NCI-H1105 treated with DMSO at 0.1 percent for 48 hours (cell line): ENCODE data around the gene GAB4.
"Not testable (repeated sequence)": the region's sequence is repeated elsewhere in the genome, so short reads cannot be mapped to it uniquely, and the experiment has no call there.

Source experiments
- DNase-seq: peaks from one replicate; lab custom pipeline; 2025; lab: John Stamatoyannopoulos, UW

GAB4 gene, protein sequence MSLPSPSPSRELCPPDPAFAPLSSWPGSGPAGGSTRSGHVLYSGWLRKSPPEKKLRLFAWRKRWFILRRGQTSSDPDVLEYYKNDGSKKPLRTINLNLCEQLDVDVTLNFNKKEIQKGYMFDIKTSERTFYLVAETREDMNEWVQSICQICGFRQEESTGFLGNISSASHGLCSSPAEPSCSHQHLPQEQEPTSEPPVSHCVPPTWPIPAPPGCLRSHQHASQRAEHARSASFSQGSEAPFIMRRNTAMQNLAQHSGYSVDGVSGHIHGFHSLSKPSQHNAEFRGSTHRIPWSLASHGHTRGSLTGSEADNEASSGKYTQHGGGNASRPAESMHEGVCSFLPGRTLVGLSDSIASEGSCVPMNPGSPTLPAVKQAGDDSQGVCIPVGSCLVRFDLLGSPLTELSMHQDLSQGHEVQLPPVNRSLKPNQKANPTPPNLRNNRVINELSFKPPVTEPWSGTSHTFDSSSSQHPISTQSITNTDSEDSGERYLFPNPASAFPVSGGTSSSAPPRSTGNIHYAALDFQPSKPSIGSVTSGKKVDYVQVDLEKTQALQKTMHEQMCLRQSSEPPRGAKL

DNA sequence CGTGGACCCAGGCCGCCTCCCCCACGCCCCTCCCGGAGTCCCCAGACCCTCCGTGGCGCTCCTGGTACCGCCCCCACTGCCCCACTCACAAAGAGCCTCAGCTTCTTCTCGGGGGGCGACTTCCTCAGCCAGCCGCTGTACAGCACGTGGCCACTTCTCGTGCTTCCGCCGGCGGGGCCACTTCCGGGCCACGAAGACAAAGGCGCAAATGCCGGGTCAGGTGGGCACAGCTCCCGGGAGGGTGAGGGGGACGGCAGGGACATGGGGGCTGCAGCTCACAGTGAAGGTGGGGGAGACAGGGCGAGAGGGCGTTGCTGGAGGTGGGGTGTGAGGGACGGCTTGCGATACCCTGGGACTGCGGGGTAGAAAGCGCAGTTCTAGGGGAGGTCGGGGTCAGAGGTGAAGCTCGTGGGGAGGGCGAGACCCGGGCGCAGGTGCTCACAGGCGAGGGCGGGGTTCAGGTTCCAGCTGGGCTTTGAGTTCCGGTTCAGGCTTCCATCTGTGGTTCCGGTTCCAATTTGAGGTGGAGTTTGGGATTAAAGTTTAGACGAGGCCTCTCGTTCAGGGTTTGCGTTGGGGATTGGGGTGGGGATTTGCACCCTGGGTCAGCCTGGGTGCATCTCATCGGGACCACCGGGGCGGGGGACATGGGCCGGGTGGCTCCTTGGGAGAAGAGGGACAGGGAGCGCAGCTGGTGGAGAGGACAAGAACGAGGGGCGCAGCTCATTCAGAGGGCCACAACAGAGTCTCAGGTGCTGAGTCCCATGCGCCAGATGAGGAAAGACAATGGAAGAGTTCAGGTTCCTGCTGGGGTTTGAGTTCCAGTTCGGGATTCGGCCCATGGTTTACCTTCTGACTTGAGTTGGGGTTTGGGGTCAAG is at the start of gene GAB4:
TSS of gene GAB4 (minus strand) at position 371 of the 880 bp plus-strand sequence. CDS start at position 263, 108 bp downstream.
- DNase-seq: no peak

DNA sequence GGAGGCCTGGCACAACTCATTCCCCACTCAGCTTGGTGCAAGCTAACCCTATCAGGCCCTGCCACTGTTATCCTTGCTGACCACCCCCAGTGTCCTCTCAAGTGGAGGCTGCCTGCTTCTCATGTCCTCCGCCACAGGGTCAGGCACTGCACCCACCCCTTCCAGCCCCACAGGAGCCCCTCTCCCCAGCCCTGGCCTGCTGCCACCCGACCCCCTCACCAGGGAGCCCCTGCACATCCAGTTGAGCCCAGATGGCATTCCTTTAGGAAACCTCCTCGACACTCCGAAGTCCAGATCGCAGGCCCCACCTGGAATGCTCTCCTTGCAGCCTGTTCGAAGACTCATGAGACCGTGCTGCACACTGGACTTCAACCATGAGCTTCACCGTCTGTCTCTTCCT is 48.8 kb upstream of the GAB4 start:
- no peak for DNase-seq

DNA sequence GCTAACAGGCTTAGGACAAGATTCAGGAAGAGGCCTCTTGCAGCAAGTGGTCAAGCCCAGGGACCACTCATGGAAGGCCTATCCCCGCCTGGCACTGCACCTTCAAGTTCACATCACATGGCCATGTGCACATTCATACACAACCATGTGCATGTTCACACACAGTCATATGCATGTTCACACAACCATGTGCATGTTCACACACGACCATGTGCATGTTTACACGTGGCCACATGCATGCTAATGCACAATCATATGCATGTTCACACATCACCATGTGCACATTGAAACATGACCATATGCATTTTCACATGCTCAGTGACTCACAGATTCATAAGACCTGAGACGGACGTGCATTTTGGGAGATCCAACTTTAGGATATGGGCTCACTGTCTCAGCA is 48.0 kb upstream of the GAB4 start:
- no peak for DNase-seq

DNA sequence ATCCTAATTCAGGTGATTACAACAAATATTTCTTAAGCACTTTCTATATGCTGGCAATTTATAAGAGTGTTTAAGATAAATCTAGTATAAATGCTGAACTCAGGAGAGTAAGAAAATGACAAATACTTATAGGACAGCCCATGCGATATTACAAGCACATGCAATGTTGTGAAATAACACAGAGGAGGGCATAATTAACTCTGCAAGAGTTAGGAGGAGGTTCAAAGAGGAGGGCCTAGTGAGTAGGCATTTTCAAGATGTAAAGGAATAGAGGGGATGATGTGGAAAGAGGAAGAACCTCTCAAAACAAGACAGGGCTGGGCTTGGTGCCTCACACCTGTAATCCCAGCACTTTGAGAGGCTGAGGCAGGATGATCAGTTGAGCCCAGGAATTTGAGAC is 39.6 kb upstream of the GAB4 start:
- DNase-seq: no peak

DNA sequence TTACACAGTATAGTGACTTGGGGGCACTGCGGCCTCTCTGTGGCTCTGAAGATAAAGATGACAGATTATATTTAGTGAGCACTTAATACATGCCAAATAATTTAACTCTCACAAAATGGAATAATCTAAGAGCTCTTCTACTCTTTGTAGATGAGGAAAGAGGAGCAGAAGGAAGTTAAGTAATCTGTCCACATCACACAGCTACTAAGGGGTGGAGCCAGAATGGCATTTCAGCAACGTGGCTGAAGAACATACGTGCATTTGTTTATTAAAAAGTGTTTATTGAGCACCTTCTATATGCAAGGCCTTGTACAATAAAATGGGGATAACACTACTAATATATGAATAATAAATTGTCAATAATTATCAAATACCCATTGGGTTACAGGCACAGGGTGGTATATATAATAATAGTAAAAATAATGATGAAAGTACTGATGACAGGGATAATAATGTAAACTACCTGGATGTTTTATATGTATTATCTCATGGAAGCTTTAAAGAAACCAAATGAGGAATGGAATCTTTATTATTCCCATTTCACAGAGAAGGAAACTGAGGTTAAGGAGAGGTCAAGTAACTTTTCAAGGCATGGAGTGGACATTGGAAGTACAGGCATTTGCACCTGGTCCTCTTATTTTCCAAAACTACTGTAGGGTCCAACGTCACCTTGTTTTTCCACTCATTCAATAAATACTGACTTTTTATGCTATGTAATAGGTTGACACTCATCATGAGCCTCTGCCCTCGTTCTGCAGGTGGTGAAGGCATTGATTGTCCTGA is 38.7 kb upstream of the GAB4 start:
- no peak for DNase-seq

DNA sequence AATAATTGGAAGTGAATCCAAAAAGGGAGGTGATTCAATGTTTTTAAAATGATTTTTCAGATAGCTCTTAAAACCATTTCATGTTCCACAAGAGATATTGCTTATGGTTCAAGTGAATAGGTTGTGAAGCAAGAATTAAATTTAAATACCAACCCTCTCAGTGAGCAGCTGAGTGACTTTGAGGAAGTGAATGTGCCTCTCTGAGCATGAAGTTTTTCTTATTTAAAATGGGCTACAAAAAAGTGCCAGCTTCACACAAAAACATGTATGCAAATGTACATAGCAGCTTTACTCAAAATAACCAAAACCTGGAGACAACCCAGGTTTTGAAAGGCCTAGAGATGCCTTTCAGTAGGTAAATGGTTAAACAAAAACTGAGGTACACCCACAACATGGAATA is 35.5 kb upstream of the GAB4 start:
- DNase-seq: no peak

DNA sequence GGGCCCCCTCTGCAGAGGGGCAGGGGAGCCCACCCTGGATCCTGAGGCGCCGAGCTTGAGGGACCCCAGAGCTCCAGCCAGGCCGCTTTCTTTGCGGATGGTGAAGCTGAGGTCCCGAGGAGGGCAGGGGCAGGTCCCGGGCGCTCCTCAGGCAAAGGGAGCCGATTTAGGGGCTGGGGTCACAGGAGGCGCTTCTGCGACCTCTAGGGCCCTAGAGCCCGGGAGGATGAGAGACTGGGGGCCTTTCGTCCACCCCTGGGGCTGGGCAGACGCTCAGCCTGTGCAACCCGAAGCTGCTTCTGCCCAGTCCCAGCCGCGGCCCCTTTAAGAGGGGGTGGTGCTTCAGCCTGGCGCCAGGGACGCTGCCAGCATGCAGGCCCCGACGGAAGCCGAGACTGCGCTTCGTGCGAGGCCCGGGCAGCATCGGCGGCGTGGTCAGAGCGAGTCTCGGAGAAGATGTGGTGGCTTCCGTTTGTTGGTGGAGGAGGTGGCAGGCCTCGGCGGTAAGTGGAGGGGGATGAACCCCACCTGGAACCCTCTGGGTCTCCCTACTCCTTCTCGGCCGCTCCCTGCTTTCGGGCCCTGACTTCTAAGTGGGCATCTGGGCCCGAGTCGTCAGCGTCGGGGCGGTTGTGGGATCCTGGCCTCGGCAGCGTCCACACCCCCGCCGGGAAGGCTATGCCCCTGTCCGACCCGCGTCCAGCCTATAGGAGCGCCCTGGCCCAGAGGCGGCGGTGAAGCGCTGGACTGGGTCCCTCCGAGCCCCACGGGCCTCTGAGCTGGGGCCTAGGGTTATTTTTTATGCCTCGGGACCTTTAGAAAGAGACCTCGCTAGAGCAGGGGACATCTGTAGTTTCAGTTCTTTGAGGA is 29.1 kb upstream of the GAB4 start:
- DNase-seq: peak; percentile 24

DNA sequence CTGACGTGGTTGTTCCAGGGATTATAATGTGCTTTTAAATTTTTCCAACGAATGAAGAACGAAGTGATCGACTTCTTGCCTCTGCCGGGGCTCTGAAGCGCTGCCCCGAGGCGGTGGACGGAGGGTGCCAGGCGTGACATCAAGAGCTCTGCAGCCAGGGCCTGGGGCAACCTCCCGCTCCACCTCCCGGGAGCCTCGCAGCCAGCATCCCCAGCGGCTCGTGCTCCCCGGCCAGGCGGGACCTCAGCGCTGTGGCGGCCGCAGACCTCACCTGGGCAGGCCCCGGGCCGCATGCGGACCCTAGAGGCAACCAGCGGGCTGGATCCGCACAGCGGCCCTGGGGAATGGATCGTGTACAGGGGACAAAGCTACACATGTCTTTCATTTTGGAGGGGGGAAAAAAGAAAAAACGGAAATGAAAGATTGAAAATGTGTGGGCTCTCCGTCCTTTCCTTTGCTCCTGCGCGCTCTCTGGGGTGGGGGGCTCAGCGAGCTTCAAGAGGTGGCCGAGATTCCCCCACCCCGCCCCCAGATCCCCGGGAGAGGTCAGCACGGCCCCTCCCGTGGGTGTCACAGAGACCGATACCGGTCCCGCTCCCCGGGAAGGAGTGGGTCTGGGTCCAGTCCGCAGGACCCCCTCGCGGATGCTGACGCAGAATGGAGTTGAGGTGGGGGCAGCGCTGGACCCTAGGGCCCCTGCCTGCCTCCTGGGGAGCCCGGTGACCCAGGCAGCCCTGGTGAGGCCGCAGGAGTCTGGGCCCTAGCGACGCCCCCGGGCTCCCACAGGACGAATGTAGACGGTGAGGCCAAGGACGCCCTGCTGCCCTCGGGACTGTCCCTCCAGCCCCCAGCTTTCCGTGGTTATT is 28.2 kb upstream of the GAB4 start:
- not testable (repeated sequence) for DNase-seq

DNA sequence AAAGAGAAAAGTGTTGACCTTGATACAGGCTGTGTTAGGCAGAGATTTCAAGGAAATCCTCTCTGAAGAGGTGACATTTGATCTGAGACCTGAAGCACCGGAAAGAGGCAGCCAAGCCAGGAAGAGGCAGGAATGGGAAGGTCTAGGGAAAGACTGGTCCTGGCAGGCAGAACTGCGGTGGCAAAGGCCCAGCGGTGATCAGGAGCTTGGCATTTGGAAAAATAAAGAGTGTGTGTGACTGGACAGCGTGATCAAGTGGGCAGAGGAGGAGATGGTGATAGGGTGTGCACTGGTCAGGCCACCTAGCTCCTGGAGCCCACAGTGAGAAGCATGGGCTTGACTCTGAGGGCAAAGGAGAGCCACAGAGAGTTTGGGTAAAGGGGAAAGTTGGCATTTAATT is 27.2 kb upstream of the GAB4 start:
- no peak for DNase-seq

DNA sequence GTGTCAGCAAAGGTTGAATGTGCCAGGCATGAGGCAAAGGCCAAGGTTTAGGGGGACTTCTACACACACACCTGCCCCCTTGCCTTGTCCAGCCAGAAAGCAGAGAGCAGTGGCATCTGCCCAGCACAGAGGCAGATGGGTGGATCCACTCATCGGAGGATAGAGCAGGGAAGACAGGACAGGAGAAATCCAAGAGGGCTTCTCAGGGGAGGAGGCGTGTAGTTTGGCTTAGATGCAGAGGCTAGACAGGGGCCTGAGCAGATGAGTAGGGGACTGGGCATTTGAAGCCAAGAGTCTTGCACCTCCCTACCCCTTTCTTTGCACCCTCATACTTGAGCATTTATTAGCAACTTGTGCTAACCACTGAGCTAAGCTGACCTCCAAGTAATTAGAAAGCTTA is 26.5 kb upstream of the GAB4 start:
- DNase-seq: not testable (repeated sequence)

DNA sequence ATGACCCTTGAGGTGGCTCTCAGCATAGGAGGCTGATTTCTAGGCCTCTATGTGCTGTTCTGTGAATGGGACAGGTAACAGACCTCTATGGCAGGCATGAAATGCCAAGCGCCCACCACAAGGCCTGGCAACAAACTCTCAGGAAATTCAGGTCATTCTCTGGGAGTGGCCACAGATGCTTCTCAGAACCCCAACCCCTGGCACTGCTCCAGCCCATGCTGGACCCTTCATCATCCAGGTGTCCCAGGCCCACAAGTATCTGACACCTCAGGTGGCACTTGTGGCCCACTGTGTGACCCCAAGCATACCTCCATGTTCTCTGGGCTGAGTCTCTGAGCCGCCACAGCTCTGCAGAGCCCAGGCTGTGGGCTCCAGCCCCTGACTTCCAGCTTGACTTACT is 24.3 kb upstream of the GAB4 start:
- DNase-seq: not testable (repeated sequence)

DNA sequence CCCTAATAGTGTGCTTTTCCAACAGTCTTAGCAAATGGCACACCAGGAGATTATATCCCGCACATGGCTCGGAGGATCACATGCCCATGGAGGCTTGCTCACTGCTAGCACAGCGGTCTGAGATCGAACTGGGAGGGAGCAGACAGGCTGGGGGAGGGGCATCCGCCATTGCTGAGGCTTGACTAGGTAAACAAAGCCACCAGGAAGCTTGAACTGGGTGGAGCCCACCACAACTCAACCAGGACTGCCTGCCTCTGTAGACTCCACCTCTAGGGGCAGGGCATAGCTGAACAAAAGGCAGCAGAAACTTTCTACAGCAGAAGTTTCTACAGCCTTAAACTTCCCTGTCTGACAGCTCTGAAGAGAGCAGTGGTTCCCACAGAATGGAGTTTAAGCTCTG is 16.4 kb upstream of the GAB4 start:
- not testable (repeated sequence) for DNase-seq

DNA sequence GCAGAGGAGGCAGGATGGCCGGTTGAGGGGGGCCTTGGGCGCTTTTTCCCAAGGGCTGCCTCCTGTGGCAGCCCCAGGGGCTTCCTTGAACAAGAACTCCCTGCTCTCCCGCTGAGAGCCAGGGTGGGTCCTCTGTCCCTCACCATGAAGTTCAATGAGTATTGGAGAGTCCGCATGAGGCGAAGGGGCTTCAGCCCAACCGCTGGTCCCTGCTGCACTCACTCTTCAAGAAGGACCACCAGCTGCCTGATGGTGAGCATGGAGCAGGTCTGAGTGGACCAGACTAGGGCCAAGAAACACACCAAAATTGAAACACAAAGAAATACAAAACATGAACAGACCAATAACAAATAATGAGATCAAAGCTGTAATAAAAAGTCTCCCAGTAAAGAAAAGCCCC is 7.5 kb upstream of the GAB4 start:
- not testable (repeated sequence) for DNase-seq

DNA sequence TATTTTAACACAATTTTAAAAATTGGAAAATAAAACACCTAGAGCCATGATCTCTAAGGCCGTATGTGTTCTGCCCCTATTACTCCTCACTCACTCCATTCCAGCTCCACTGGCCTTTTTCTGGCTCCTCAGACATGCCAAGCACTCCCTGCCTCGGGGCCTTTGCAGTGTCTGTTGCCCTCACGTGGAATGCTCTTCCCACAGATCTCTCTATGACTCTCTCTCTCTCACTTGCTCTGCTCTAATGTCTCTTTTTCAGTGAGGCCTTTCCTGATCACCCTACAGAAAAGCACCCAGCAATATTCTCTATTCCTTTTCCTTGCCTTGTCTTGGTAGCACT is 6.0 kb upstream of the GAB4 start:
- DNase-seq: not testable (repeated sequence)

DNA sequence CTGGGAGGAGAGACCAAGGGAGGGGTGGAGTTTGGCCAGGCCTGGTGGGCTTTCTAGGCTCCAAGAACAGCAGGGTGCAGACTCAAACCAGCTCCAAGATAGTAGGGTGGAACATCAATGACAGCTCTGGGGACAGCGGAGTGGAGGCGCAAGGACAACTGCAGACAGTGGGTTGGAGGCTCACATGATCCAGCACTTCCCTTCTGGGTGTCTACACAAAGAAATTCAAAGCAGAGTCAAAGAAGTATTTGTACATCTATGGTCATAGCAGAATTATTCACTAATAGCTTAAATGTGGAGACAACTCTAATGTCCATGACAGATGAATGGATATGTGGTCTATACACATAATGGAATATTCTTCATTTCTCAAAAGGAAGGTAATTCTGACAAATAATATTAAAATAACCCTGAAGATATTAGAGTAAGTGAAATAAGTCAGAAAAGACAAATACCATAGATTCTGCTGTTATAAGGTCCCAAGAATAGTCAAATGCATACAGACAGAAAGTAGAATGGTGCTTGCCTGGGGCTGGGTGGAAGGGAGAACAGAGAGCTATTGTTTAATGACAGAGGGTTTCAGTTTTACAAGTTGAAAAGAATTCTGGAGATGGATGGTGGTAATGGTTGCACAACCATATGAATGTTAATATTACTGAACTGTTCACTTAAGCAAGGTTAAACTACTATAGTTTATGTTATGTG is 5.5 kb upstream of the GAB4 start:
- DNase-seq: no peak

DNA sequence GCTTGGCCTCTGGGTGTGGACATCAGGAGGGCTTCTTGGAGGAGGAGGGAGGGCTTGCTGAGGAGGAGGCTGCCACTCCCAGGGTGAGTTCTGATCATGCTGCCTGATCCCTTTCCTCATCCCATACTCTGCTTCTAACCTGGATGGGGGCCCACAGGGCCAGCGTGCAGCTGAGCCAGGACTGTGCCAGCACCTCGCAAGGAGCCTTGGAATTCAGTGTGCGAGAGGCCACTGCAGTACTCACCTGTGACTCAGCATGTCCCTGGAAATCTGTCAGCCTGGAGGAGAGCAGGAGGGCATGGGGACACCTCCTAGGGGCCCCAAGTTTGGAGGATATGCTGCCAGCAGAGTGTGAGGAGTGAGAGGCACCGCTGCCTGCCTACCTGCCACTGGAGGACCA is 4.2 kb upstream of the GAB4 start:
- no peak for DNase-seq

DNA sequence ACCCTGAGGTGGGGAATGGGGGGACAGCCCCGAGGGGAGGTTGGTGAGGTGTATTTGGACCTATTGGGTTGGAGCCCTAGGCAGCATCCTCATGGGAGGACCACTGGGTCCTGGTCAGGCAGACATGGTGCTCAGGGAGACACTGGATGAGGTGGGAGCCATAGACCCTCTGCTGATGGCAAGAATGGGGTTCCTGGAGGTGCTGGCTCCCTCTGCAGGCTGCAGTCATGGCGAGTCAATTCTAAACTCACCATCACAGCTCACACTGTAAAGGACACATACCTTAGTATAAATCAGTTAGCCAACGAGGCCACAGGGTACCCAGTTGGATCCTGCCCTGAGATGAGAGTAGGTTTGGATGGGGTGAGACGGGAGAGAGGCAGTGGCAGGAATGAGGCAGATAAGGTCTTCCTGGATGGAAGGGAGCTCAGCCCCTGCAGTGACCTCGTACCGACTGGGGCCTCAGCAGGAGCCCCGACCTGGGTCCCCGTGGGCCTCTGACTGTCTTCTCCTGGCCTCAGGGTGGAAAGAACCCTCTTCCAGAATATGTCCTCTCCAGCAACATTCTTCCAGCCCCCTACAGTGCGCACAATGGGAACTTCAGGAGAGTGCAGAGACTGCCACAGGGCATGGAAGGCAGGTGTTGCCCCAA is 1.7 kb upstream of the GAB4 start:
- no peak for DNase-seq

DNA sequence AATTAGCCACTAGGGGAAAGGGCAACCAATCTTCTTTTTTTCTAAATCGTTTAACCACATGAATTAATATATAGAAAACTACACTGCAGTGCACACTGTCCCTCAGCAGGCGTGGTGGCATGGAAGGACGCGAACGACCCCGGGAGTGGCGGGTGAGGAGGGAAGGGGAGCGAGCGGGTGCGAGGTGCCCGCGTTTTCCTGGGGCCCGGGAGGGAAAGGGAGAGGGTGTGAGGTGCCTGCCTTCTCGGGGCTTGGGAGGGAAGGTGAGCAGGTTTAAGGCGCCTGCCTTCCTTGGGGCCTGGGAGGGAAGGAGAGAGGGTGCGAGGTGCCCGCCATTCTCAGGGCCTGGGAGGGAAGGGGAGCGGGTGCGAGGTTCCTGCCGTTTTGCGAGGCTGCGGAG is 765 bp downstream of the GAB4 start:
- DNase-seq: no peak

DNA sequence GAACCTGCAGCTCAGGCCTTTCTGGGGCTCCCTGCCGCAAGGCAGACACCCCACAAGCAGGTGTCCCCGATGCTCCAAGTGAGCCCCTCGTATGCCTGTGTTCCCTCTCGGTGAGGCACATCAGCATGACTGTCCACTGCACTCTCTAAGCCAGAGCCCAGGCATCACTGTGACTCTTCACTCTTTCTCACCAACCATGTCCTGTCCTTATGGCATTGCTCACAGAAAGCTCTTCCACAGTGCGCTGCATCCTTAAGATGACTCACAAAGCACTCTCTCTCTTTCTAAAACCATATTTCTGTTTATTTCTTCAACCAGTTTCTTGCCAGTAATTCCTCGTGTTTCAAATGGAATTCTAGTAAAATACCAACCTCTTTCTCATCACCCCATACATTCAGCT is 18.1 kb downstream of the GAB4 start:
- no peak for DNase-seq
